ENCODE data around the gene KRT6C. TPM values are rescaled to one million over a fixed set of nuclear protein-coding genes. Genes with fewer than 3 reads are reported as not detected.

Gene KRT6C
- not detected for total RNA-seq

DNA sequence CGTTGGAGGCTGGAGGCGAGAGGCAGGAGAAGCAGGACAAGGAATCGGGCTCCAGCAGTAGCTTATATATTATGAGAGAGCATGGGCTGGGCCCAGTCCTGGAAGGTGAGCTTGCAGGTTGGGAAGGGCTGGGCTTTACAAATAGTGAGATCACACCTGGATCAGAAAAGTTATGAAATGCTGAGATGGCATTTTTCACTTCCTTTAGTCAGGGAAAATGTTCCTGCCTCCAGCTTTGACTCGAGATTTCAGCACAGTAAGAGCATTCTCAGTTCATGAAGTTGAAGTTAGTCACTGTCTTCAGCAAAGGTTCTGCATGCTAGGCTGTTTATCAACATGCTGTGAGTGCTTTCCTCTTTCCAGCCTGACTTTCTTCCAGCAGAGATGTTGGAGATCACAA is at the start of gene KRT6C:
Gene KRT6C (minus strand): TSS at position 38 of the 400 bp plus-strand sequence. CDS start 68 bp downstream, outside the sequence.
- H3K36me3 ChIP-seq (ENCODE audit: control insufficient read depth in 3 of 3, insufficient read depth in 3 of 3, low read length in 3 of 3), result no peaks in the 10 kb centered on the region
- no peak within 1 kb of the TSS for H3K4me3 ChIP-seq (ENCODE audit: low read length in 3 of 3)
- no peak within 1 kb of the TSS for H3K27ac ChIP-seq (ENCODE audit: low read depth, low read length)
- H3K27me3 ChIP-seq (ENCODE audit: control insufficient read depth in 3 of 3, insufficient read depth in 3 of 3, low read length in 3 of 3), result peaks cover 0 to 8% (median 0%) of the 10 kb centered on the region in 3 donors
- H3K9me3 ChIP-seq (ENCODE audit: control insufficient read depth in 3 of 3, low read length in 3 of 3), result no peaks in the 10 kb centered on the region
- H3K9ac ChIP-seq (ENCODE audit: low read depth in 1 of 3, low read length in 3 of 3), result no peak within 1 kb of the TSS
- no peaks in the 10 kb centered on the region for H3K4me1 ChIP-seq (ENCODE audit: control insufficient read depth in 3 of 3, insufficient read depth in 3 of 3, low read length in 3 of 3)

DNA sequence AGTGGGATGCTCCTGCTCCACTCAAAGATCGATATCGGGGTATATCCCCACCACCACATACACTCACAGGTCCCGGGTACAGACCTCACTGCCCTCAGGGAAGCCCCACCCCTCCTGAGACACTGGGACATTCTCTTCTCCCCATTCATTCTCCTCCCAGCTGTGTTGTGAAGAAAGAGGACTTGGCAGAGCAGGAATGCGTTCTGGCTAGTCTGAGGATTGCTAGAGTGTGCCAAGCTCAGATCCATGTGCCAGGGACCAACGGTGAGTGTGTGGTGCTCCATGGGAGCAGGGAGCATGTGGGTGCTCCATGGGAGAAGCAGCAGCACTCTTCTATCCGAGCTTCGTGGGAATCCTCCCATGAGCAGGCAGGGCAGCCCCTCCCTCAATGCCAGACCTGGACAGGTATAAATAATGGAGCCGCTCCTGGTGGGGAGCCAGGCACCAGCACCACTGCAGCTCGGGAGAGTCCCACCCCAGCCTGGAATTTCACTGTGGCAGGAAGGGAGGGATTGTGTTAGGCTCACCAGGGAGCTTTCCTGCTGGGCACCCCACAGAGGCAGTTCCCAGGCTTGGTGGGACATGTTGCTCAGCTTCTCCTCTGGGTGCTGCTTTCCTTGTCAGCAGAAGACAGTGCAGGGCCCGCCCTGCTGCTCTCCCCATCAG is 48.9 kb upstream of the KRT6C start:
- Histone ChIP-seq H3K27ac (ENCODE audit: low read depth, low read length) (no peak overlapping the region), H3K27me3 (ENCODE audit: control insufficient read depth in 3 of 3, insufficient read depth in 3 of 3, low read length in 3 of 3) (peaks cover 3 to 13% (median 7%) of the 10 kb centered on the region in 3 donors), H3K36me3 (ENCODE audit: control insufficient read depth in 3 of 3, insufficient read depth in 3 of 3, low read length in 3 of 3) (no peaks in the 10 kb centered on the region), H3K4me1 (ENCODE audit: control insufficient read depth in 3 of 3, insufficient read depth in 3 of 3, low read length in 3 of 3) (peaks cover 0 to 4% (median 2%) of the 10 kb centered on the region in 3 donors), H3K9ac (ENCODE audit: low read depth in 1 of 3, low read length in 3 of 3) (no peak overlapping the region), H3K9me3 (ENCODE audit: control insufficient read depth in 3 of 3, low read length in 3 of 3) (no peaks in the 10 kb centered on the region), H3K4me3 (ENCODE audit: low read length in 3 of 3) (no peak overlapping the region)

DNA sequence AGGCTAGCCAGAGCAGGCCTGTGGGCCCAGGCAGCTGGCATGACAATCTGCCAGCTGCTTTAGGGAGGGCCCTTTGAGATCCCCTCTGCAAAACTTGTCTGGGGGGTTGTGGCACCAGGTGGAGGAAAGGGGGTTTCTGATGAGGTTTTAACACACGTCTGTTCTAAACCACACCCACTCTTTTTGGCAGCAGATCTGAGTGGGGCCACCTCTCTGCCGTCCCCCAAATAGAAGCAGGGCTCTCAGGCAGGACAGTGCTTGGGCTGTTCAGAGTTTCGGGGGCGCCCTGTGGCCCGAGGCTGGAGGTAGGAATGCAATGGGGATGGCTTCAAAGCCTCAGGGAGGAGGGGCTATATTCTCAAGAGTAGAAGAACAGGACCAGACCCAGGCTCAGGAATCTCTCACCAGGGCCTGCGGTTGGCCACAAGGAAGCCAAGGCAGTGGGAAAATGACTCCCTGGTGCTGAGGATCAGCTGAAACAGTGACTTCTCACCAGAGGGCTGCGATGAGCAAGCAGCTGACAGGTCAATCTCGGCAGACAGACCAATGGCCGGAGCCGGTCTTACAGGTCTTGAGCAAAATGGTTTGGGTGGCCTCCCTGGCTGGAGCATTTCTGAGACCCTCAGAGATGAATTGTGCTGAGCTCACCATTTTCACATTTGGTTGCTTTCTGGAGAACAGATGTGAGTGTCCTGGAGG is 48.1 kb upstream of the KRT6C start:
- peaks cover 0 to 4% (median 2%) of the 10 kb centered on the region in 3 donors for H3K4me1 ChIP-seq (ENCODE audit: control insufficient read depth in 3 of 3, insufficient read depth in 3 of 3, low read length in 3 of 3)
- no peaks in the 10 kb centered on the region for H3K9me3 ChIP-seq (ENCODE audit: control insufficient read depth in 3 of 3, low read length in 3 of 3)
- H3K36me3 ChIP-seq (ENCODE audit: control insufficient read depth in 3 of 3, insufficient read depth in 3 of 3, low read length in 3 of 3), result no peaks in the 10 kb centered on the region
- no peak overlapping the region for H3K27ac ChIP-seq (ENCODE audit: low read depth, low read length)
- H3K4me3 ChIP-seq (ENCODE audit: low read length in 3 of 3), result no peak overlapping the region
- H3K27me3 ChIP-seq (ENCODE audit: control insufficient read depth in 3 of 3, insufficient read depth in 3 of 3, low read length in 3 of 3), result peaks cover 3 to 14% (median 9%) of the 10 kb centered on the region in 3 donors
- no peak overlapping the region for H3K9ac ChIP-seq (ENCODE audit: low read depth in 1 of 3, low read length in 3 of 3)

DNA sequence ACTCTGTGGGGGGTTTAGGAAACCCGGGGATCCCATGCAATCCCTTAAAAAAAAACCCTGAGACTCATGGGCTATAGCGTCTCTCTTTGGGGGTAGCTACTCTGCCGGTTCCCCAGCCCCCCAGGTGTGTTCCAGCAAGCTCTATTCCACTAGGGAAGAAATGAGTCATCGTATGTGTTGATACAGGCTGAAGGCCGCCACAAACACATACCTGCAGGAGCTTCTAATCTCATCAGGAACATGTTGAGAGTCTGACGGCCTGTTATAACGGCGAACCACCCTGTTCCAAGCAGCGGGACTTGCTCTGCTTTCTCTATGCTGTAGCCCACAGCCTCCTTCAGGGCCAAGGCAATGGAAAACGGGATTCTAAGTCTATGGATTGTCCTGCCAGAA is 47.6 kb upstream of the KRT6C start:
- Histone ChIP-seq H3K9ac (ENCODE audit: low read depth in 1 of 3, low read length in 3 of 3) (no peak overlapping the region), H3K27ac (ENCODE audit: low read depth, low read length) (no peak overlapping the region), H3K27me3 (ENCODE audit: control insufficient read depth in 3 of 3, insufficient read depth in 3 of 3, low read length in 3 of 3) (peaks cover 3 to 14% (median 8%) of the 10 kb centered on the region in 3 donors), H3K4me1 (ENCODE audit: control insufficient read depth in 3 of 3, insufficient read depth in 3 of 3, low read length in 3 of 3) (peaks cover 0 to 4% (median 2%) of the 10 kb centered on the region in 3 donors), H3K4me3 (ENCODE audit: low read length in 3 of 3) (no peak overlapping the region), H3K9me3 (ENCODE audit: control insufficient read depth in 3 of 3, low read length in 3 of 3) (no peaks in the 10 kb centered on the region), H3K36me3 (ENCODE audit: control insufficient read depth in 3 of 3, insufficient read depth in 3 of 3, low read length in 3 of 3) (no peaks in the 10 kb centered on the region)

DNA sequence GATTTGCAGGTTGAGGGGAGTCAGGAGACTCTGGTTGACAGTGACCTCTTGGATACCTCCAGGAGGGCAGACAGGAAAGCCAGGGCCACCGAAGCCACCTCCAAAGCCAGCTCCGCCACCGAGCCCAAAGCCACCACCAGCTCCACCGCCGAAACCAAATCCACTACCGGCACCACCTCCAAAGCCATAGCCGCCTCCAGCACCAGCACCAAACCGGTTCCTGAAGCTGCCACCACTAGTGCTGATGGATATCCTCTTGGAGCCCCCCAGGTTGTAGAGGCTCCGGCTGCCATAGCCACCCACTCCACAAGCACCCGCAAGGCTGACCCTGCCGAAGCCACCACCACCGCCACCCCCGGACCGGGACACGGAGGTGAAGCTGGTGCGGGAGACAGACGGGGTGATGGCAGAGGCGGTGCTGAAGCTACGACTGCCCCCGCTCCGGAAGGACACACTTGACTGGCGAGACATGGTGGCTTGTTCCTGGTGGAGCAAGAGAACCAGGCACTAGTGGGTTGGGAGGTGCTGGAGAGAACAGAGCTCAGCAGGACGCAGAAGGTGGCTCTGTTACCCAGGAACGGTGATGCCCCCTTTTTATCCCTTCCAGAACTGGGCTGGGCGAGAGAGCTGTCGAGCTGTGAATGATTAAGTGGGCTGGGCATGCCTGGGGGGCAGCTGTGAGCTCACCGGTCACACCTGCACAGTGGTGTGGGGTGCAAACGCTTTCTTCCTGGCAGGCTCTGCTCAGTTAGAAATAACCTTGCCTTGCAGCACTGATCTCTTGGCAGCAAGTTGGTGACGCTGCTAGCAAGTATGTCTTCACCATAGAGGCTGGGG is 46.4 kb upstream of the KRT6C start, which contains the start of gene KRT5:
Gene KRT5 (minus strand): TSS at position 569 of the 837 bp plus-strand sequence. CDS start 98 bp downstream, at position 471.
- H3K9ac ChIP-seq (ENCODE audit: low read depth in 1 of 3, low read length in 3 of 3), result no peak within 1 kb of the TSS
- peaks cover 4 to 9% (median 5%) of the 10 kb centered on the region in 3 donors for H3K27me3 ChIP-seq (ENCODE audit: control insufficient read depth in 3 of 3, insufficient read depth in 3 of 3, low read length in 3 of 3)
- peaks cover 0 to 4% (median 2%) of the 10 kb centered on the region in 3 donors for H3K4me1 ChIP-seq (ENCODE audit: control insufficient read depth in 3 of 3, insufficient read depth in 3 of 3, low read length in 3 of 3)

DNA sequence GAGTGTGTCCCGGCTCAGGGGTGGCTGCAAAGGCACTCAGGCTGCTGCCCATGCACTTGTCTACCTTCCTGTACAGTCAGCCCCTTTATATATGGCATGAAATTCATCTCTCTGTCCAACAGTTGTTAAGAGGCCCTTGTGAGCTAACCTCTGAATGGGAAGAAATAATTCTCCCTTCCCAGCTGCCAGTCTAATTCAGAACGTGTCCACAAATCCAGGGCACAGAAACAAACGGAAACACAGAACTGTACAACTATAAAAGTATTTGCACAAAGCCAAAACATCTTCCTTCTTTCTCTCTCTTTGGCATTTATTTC is 45.7 kb upstream of the KRT6C start:
- Histone ChIP-seq H3K9me3 (ENCODE audit: control insufficient read depth in 3 of 3, low read length in 3 of 3) (no peaks in the 10 kb centered on the region), H3K27ac (ENCODE audit: low read depth, low read length) (no peak overlapping the region), H3K36me3 (ENCODE audit: control insufficient read depth in 3 of 3, insufficient read depth in 3 of 3, low read length in 3 of 3) (no peaks in the 10 kb centered on the region), H3K4me1 (ENCODE audit: control insufficient read depth in 3 of 3, insufficient read depth in 3 of 3, low read length in 3 of 3) (peaks cover 0 to 4% (median 2%) of the 10 kb centered on the region in 3 donors), H3K4me3 (ENCODE audit: low read length in 3 of 3) (no peak overlapping the region), H3K9ac (ENCODE audit: low read depth in 1 of 3, low read length in 3 of 3) (no peak overlapping the region), H3K27me3 (ENCODE audit: control insufficient read depth in 3 of 3, insufficient read depth in 3 of 3, low read length in 3 of 3) (peaks cover 5 to 8% (median 5%) of the 10 kb centered on the region in 3 donors)

More for the DNA sequence above, 46.4 kb upstream of the KRT6C start, which contains the start of gene KRT5:
- Histone ChIP-seq H3K27ac (ENCODE audit: low read depth, low read length) (no peak within 1 kb of the TSS), H3K9me3 (ENCODE audit: control insufficient read depth in 3 of 3, low read length in 3 of 3) (no peaks in the 10 kb centered on the region), H3K4me3 (ENCODE audit: low read length in 3 of 3) (no peak within 1 kb of the TSS), H3K36me3 (ENCODE audit: control insufficient read depth in 3 of 3, insufficient read depth in 3 of 3, low read length in 3 of 3) (no peaks in the 10 kb centered on the region)

DNA sequence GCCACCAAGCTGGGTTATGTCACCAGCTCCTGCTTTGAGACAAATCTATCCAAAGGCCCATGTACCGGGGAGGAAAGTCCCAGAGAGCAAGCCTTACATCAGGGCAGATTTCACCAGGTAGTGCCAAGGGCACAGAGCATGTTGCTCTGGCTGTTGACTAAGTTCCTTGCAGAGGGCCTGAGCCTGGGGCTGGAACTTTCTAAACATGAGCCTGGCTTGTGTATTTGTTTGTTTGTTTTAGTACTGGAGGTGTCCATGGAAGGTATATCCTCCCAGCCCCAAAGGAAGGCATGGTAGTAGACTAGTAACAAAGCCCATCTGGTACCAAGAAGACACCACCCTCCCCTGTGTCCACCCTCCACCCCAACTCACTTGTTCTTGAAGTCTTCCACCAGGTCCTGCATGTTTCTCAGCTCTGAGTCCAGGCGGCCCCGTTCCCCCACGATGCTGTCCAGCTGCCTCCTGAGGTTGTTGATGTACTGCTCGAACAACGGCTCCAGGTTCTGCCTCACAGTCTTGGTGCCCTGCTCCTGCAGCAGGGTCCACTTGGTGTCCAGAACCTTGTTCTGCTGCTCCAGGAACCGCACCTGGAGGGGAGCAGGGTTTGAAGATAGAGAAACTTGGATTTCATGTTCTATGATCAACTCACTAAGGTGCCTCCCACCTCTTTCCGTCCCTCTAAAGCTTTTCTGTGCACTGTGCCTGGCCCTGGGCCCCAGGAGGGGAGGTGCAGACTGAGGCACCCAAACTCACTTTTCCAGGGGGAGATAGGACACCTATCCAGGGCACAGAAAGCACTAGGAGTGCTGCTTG is 45.2 kb upstream of the KRT6C start:
- peaks cover 5 to 8% (median 5%) of the 10 kb centered on the region in 3 donors for H3K27me3 ChIP-seq (ENCODE audit: control insufficient read depth in 3 of 3, insufficient read depth in 3 of 3, low read length in 3 of 3)

DNA sequence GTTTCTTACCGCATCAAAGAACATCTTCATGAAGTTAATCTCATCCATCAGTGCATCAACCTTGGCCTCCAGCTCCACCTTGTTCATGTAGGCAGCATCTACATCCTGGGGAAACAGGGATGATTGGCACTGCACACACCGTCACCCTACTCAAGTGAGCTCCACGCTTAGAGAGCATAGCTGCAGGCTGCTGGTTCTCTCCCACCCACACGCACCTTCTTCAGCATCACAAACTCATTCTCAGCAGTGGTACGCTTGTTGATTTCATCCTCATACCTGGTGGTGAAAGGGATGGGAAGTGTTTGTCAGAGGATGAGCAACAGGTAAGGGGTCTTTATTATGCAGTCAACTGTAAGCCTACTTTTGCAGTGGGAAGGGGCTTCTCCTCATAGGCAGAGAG is 44.3 kb upstream of the KRT6C start:
- peaks cover 5 to 8% (median 5%) of the 10 kb centered on the region in 3 donors for H3K27me3 ChIP-seq (ENCODE audit: control insufficient read depth in 3 of 3, insufficient read depth in 3 of 3, low read length in 3 of 3)
- no peak overlapping the region for H3K9ac ChIP-seq (ENCODE audit: low read depth in 1 of 3, low read length in 3 of 3)
- H3K4me3 ChIP-seq (ENCODE audit: low read length in 3 of 3), result no peak overlapping the region
- H3K27ac ChIP-seq (ENCODE audit: low read depth, low read length), result no peak overlapping the region
- no peaks in the 10 kb centered on the region for H3K9me3 ChIP-seq (ENCODE audit: control insufficient read depth in 3 of 3, low read length in 3 of 3)
- no peaks in the 10 kb centered on the region for H3K36me3 ChIP-seq (ENCODE audit: control insufficient read depth in 3 of 3, insufficient read depth in 3 of 3, low read length in 3 of 3)
- peaks cover 0 to 4% (median 2%) of the 10 kb centered on the region in 3 donors for H3K4me1 ChIP-seq (ENCODE audit: control insufficient read depth in 3 of 3, insufficient read depth in 3 of 3, low read length in 3 of 3)

More for the DNA sequence above, 45.2 kb upstream of the KRT6C start:
- H3K36me3 ChIP-seq (ENCODE audit: control insufficient read depth in 3 of 3, insufficient read depth in 3 of 3, low read length in 3 of 3), result no peaks in the 10 kb centered on the region
- H3K4me3 ChIP-seq (ENCODE audit: low read length in 3 of 3), result no peak overlapping the region
- no peak overlapping the region for H3K27ac ChIP-seq (ENCODE audit: low read depth, low read length)
- peaks cover 0 to 4% (median 2%) of the 10 kb centered on the region in 3 donors for H3K4me1 ChIP-seq (ENCODE audit: control insufficient read depth in 3 of 3, insufficient read depth in 3 of 3, low read length in 3 of 3)
- no peak overlapping the region for H3K9ac ChIP-seq (ENCODE audit: low read depth in 1 of 3, low read length in 3 of 3)
- no peaks in the 10 kb centered on the region for H3K9me3 ChIP-seq (ENCODE audit: control insufficient read depth in 3 of 3, low read length in 3 of 3)

All from skeletal muscle tissue (tissue), 4 donors.